Activated naive CD8-positive, alpha-beta T cell treated with anti-CD3 and anti-CD28 coated beads, Interleukin-2, amount 50 U/mL, for 24 hours (primary cell): ENCODE data around the gene ZNF169.
A peak's percentile ranks its signal among the peaks of the same experiment; 100 is the strongest.
"Not testable (repeated sequence)": the region's sequence is repeated elsewhere in the genome, so short reads cannot be mapped to it uniquely, and the experiment has no call there.

Experiments used
- ATAC-seq: fragments of 150-1000 bp; cut with Tn5 transposase; one replicate; pipeline ENCODE4 v1.10.0; 2021
- DNase-seq: peaks from one replicate; pipeline ENCODE4 v3.0.0; 2021
- H3K27ac Mint-ChIP-seq: one replicate; pipeline ENCODE4 v1.8.0; 2021; ENCODE audit warnings: mild to moderate bottlenecking, mixed read lengths
- H3K27me3 Mint-ChIP-seq: one replicate; pipeline ENCODE4 v1.8.0; 2021; ENCODE audit warnings: mixed read lengths
- H3K36me3 Mint-ChIP-seq: one replicate; pipeline ENCODE4 v1.8.0; 2021; ENCODE audit warnings: low read depth, mixed read lengths
- H3K4me1 Mint-ChIP-seq: one replicate; pipeline ENCODE4 v1.8.0; 2021; ENCODE audit warnings: mixed read lengths
- H3K4me3 Mint-ChIP-seq: one replicate; pipeline ENCODE4 v1.8.0; 2021; ENCODE audit warnings: mild to moderate bottlenecking, moderate library complexity, mixed read lengths
- H3K9me3 Mint-ChIP-seq: one replicate; pipeline ENCODE4 v1.8.0; 2021; ENCODE audit warnings: mixed read lengths

The ZNF169 gene

DNA sequence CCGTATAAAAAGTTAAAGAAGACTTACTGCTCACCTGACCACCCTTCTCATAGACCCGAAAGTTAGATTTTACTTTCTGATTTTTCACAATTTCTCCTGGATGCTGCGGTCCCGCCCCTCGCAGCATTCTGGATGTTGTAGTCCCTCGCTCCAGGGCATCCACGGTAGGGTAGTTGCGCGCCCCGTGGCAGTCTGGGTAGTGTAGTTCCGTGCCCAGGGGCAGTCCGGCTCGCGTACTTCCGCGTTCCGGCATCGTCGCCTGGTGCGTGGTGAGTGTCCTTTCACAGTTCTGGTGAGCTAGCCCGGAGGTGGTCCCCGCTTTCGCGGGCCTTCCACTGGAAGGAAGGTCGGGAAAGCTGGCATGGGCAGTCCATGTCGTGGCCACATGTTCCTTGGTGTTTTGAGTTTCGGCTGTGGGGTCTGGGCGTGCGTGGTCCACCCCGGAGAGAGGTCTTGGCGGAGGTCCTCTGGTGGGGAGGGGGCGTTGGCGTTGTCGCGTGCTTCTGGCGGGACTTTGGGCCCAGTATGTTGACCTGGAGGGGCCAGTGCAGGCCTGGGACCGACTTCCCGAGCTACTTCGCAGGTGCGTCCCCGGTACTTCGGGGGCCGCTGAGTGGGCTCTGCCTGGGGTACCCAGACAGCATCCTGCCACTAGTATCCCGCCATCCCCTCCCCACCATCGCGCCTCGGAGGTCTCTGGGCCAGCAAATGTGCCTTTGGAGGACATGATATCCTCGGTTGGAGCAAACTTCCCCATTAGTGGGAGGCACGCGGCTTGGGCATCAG lies at the start of gene ZNF169:
Gene ZNF169, plus strand, starts transcription at position 222 of the 786 bp plus-strand sequence. CDS start 19,515 bp downstream, outside the sequence.
- Mint-ChIP-seq H3K4me3 (peak within 1 kb of the TSS; percentile 100), H3K4me1 (peaks cover 34% of the 10 kb centered on the region), H3K27me3 (peaks cover 3% of the 10 kb centered on the region), H3K36me3 (peaks cover 18% of the 10 kb centered on the region), H3K27ac (peak within 1 kb of the TSS; percentile 98), H3K9me3 (no peaks in the 10 kb centered on the region)
- DNase-seq (peak; percentile 90), ATAC-seq (peak; percentile 100)

DNA sequence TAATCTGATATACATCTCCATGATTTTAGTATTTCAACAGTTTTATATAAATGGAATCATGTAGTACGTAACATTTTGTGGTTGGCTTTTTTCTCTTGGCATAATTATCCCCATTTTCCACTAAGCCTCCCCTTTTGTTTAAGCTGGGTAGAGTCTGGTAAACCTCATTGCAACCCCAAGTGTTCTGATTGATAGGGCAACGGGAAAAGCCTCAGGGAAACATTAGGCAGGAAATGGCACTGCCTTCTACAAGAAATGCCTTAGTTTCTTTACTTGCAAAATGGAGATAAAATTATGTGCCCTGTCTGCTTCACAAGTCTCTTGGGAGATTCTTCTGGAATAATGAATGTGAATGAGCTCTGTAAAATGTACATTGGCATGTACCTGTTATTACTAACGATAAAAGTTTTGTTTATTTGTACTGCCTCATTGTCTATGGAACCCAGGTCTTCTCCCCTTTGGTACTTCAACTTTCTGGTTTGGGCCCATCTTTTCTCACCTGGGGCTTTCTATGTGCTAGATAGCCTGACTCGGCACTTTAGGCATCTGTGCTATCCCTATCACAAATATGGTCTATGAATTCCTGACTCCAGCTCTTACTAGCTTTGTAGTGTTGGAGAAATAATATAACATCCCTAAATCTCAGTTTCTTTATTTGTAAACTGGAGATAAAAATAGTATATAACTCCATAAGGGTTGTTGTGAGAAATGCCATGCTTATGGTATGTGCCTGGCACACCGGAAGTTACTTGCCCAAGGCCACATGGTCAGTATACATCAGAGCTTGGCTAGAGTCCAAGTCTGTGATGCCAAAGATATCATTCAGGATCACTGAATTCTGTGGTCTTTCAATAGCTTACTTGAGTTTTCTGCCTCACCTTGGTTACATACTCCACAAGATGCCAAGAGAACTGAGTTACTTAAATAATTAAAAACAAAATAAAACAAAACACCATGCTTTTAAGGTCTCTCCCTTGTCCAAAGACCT lies 48.2 kb upstream of the ZNF169 start:
- H3K9me3 Mint-ChIP-seq = no peaks in the 10 kb centered on the region
- DNase-seq = no peak
- ATAC-seq = no peak
- H3K27me3 Mint-ChIP-seq = peaks cover 4% of the 10 kb centered on the region
- H3K4me1 Mint-ChIP-seq = peaks cover 4% of the 10 kb centered on the region
- no peak overlapping the region for H3K4me3 Mint-ChIP-seq
- no peak overlapping the region for H3K27ac Mint-ChIP-seq
- no peaks in the 10 kb centered on the region for H3K36me3 Mint-ChIP-seq

DNA sequence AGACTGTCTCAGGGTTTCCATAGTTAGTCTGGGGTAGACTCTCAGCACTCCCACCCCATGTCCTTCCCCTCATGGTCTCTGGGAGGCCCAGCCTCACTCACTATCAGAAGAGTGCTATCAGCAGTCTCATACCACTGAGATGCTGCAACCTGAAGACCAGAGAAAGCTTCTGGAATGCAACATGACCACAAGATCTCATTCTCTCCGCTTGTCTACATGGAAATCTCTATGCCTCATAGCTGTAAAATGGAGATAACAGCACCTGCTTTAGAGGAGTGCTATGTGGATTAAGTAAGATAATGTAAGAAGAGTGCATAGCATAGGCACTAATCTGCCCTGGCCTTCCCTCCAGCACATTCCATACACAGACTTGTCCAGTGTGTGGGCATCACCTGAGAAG lies 47.0 kb upstream of the ZNF169 start:
- DNase-seq (no peak), ATAC-seq (no peak)
- peaks cover 4% of the 10 kb centered on the region for H3K4me1 Mint-ChIP-seq
- H3K27ac Mint-ChIP-seq = no peak overlapping the region
- H3K27me3 Mint-ChIP-seq = peaks cover 4% of the 10 kb centered on the region
- H3K9me3 Mint-ChIP-seq = no peaks in the 10 kb centered on the region
- H3K4me3 Mint-ChIP-seq = no peak overlapping the region
- no peaks in the 10 kb centered on the region for H3K36me3 Mint-ChIP-seq

DNA sequence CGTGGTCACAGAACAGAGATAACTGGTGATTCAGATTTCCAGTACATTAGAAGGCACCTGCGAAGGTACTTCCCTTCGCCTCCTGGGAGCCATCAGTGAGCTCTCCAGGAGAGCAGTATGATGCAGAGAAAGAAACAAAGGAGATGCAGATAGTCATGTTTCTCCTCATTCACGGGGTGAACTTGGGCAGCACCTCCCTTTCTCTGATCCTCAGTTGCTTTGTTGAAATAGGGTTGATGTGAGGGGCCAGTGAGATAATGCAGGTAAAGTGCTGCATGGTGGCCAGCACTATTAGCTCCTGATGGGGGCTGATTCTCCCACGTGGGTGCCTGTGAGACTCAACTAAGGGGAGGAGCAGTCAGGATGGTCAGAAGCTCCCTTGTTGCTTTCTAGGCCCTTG lies 46.6 kb upstream of the ZNF169 start:
- H3K4me3 Mint-ChIP-seq = no peak overlapping the region
- no peak overlapping the region for H3K27ac Mint-ChIP-seq
- H3K4me1 Mint-ChIP-seq = peaks cover 4% of the 10 kb centered on the region
- no peaks in the 10 kb centered on the region for H3K9me3 Mint-ChIP-seq
- no peaks in the 10 kb centered on the region for H3K36me3 Mint-ChIP-seq
- DNase-seq (no peak), ATAC-seq (no peak)
- peaks cover 4% of the 10 kb centered on the region for H3K27me3 Mint-ChIP-seq

DNA sequence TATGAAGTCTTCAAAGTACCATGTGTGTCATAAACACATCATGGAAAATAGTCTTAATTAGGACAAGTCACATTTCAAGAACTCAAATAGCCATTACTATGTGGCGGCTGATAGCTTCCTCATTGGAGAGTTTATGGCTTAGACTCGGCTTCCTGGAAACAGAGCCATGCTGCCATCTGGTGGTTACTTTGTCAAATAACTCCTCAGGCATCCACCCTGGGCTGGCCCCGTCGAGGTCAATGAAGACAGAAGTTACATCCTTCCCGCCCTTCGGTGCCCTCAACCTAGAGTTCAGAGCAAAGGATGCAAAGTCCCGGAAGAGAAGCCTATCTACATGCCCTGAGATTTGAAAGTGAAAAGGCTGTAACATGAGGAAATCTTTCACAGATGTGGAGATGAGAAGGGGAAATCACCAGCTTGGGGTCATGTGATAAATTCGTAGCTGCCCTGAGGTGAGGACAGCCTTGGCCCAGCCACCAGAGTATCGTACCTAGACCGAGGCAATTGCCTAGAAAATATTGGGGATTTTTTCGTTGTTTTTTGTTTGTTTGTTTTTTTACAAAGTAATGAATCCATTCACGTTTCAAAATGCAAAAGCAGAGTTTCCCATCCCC lies 45.5 kb upstream of the ZNF169 start:
- Mint-ChIP-seq H3K9me3 (no peaks in the 10 kb centered on the region), H3K4me1 (peaks cover 4% of the 10 kb centered on the region), H3K27me3 (peaks cover 10% of the 10 kb centered on the region), H3K36me3 (no peaks in the 10 kb centered on the region), H3K4me3 (peak overlapping the region; percentile 25), H3K27ac (no peak overlapping the region)
- ATAC-seq (peak; percentile 98), DNase-seq (peak; percentile 69)

GRCh38 chr9:94222870-94223269 lies 36.2 kb upstream of the ZNF169 start:
- Mint-ChIP-seq H3K4me3 (no peak overlapping the region), H3K36me3 (no peaks in the 10 kb centered on the region), H3K9me3 (peaks cover 4% of the 10 kb centered on the region), H3K27me3 (peaks cover 29% of the 10 kb centered on the region), H3K27ac (no peak overlapping the region), H3K4me1 (no peaks in the 10 kb centered on the region)
- DNase-seq (no peak), ATAC-seq (no peak)

- not testable (repeated sequence) for H3K27ac Mint-ChIP-seq, H3K4me3 Mint-ChIP-seq, H3K36me3 Mint-ChIP-seq, ATAC-seq, H3K4me1 Mint-ChIP-seq, DNase-seq
- H3K27me3 Mint-ChIP-seq = peaks cover 27% of the 10 kb centered on the region
- H3K9me3 Mint-ChIP-seq = peaks cover 10% of the 10 kb centered on the region
Measured at GRCh38 chr9:94225413-94225812, 33.7 kb upstream of the ZNF169 start.

GRCh38 chr9:94228616-94229015 lies 30.5 kb upstream of the ZNF169 start:
- Mint-ChIP-seq H3K4me3 (no peak overlapping the region), H3K9me3 (peaks cover 10% of the 10 kb centered on the region), H3K27me3 (peaks cover 28% of the 10 kb centered on the region), H3K4me1 (no peaks in the 10 kb centered on the region), H3K36me3 (no peaks in the 10 kb centered on the region), H3K27ac (no peak overlapping the region)
- DNase-seq (no peak), ATAC-seq (no peak)

DNA sequence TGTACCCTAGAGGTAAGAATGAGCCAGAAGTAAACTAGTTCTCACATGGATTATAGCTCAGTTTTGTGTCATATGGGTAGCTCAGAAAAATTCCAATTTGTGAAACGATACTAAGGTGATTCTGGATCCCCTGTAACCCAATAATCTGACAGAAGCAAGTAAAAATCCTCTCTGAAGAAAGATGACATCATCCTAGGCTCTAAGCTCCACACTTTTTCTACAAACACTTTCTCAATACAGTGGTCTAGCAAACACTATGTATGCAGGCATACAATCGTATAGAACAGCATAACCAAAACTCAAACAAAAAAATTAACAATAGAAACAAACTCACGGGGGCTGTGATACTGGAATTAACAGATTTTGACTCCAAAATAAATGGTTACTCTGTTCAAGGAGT lies 26.7 kb upstream of the ZNF169 start:
- peaks cover 17% of the 10 kb centered on the region for H3K27me3 Mint-ChIP-seq
- ATAC-seq = no peak

GRCh38 chr9:94241098-94241497 lies 18.0 kb upstream of the ZNF169 start:
- H3K4me3 Mint-ChIP-seq, DNase-seq, H3K4me1 Mint-ChIP-seq, H3K9me3 Mint-ChIP-seq, H3K27me3 Mint-ChIP-seq, ATAC-seq, H3K27ac Mint-ChIP-seq, H3K36me3 Mint-ChIP-seq: not testable (repeated sequence)

More for the DNA sequence above, 26.7 kb upstream of the ZNF169 start:
- H3K36me3 Mint-ChIP-seq = no peaks in the 10 kb centered on the region
- H3K4me1 Mint-ChIP-seq = no peaks in the 10 kb centered on the region
- H3K27ac Mint-ChIP-seq = no peak overlapping the region
- DNase-seq = no peak
- H3K4me3 Mint-ChIP-seq = no peak overlapping the region
- H3K9me3 Mint-ChIP-seq = peaks cover 6% of the 10 kb centered on the region

- no peak for DNase-seq
- Mint-ChIP-seq H3K4me3 (no peak overlapping the region), H3K36me3 (no peaks in the 10 kb centered on the region), H3K9me3 (no peaks in the 10 kb centered on the region), H3K27me3 (peaks cover 5% of the 10 kb centered on the region), H3K27ac (no peak overlapping the region), H3K4me1 (peaks cover 8% of the 10 kb centered on the region)
- no peak for ATAC-seq
Measured at GRCh38 chr9:94245651-94246050, 13.4 kb upstream of the ZNF169 start.

GRCh38 chr9:94250456-94250855 lies 8.6 kb upstream of the ZNF169 start:
- ATAC-seq = no peak
- DNase-seq = no peak

DNA sequence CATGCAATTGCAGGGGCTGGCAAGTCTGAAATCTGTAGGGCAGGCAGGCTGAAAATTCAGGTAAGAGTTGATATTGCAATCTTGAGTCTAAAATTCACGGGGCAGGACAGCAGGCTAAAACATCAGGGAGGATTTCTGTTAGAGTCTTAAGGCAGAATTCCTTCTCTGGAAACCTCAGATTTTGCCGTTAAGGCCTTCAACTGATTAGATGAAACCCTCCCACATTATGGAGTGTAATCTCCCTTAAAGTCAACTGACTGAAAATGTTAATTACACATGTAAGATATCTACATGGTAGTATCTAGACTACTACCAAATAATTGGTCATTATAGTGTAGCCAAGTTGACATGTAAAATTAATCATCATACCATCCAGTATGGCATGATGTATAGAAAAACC lies 3.1 kb upstream of the ZNF169 start:
- Mint-ChIP-seq H3K27ac (no peak overlapping the region), H3K4me3 (no peak overlapping the region), H3K27me3 (peaks cover 3% of the 10 kb centered on the region), H3K9me3 (no peaks in the 10 kb centered on the region), H3K4me1 (peaks cover 16% of the 10 kb centered on the region), H3K36me3 (peaks cover 5% of the 10 kb centered on the region)
- DNase-seq = no peak
- ATAC-seq = no peak

More at GRCh38 chr9:94250456-94250855, 8.6 kb upstream of the ZNF169 start:
- peaks cover 14% of the 10 kb centered on the region for H3K4me1 Mint-ChIP-seq
- H3K9me3 Mint-ChIP-seq = no peaks in the 10 kb centered on the region
- H3K27ac Mint-ChIP-seq = peak overlapping the region; percentile 12
- H3K4me3 Mint-ChIP-seq = no peak overlapping the region
- H3K27me3 Mint-ChIP-seq = peaks cover 2% of the 10 kb centered on the region
- H3K36me3 Mint-ChIP-seq = no peaks in the 10 kb centered on the region

DNA sequence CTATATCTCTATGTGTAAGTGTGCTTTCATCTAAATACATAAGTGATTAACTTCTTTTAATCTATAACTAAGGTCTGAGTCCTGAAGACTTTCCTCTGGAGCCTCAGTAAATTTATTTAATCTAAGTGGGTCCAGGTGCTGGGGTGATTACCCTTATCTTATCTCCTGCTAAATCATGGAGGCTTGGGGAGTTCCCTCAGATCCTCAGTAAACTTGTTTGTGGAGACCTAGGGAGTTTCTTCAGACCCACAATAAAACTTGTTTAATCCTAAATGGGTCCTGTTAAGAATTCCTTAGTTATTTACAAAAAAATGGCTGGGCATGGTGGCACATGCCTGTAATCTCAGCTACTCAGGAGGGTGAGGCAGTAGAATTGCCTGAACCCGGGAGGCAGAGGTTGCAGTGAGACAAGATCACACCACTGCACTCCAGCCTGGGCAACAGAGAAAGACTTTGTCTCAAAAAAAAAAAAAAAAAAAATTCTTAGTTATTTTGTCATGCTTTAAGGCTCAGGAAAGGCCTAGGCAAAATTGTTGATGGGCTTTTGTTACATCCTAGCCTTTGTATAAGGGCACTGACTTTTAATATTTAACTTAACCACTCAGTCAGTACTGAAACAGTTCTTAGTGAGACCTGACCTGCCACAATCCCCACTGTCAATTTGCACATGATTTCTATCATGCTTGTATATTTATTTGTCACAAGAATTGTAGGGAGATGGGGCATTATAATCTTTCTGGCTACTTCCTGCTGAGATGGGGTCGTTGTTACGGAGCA lies 6.7 kb downstream of the ZNF169 start:
- H3K4me1 Mint-ChIP-seq = peaks cover 22% of the 10 kb centered on the region
- H3K36me3 Mint-ChIP-seq = peaks cover 47% of the 10 kb centered on the region
- H3K27me3 Mint-ChIP-seq, ATAC-seq, DNase-seq, H3K4me3 Mint-ChIP-seq, H3K27ac Mint-ChIP-seq: not testable (repeated sequence)
- H3K9me3 Mint-ChIP-seq = peaks cover 14% of the 10 kb centered on the region
